HUDEP-2 (cell line): ENCODE measurements around the gene OBSCN.

Source experiments
- DNase-seq, 76 experiments: peaks; one replicate each; lab custom pipeline; 2025; ENCODE audit not compliant: unreplicated experiment in 76 of 76; lab: John Stamatoyannopoulos, UW

OBSCN gene

DNA sequence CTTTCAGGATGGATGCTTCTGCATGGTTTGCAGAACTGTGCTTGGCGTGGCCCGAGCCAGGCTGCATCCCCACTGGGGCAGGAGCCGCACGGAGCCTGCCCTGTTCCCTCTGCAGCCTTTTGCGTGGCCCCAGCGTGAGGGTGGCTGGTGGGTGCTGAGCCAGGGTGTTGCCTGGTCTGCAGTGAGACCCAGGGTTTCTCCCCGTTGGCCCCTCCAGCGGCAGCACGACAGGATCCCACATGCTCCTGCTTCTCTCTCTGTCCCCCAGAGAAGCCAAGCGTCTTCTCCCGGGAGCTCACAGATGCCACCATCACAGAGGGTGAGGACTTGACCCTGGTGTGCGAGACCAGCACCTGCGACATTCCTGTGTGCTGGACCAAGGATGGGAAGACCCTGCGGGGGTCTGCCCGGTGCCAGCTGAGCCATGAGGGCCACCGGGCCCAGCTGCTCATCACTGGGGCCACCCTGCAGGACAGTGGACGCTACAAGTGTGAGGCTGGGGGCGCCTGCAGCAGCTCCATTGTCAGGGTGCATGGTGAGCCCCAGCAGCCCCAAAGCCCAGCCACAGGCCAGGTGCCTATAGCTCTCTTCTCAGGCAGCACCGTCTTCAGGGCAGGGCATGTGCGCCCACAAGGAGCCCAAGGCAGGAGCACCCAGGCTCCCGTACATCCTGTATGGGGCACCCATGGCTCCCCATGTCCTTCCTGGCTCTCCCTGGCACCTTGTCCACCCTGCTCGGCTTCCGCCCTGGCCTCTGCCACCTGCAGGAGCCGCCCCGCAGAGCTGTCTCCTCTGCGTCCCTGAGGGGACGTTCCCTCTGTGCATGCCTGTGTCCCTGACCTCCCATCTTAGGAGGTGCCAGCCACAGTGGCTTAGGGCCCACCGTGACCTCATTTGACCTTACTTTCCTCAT lies 78.9 kb downstream of the OBSCN start:
- DNase-seq, result no peak

DNA sequence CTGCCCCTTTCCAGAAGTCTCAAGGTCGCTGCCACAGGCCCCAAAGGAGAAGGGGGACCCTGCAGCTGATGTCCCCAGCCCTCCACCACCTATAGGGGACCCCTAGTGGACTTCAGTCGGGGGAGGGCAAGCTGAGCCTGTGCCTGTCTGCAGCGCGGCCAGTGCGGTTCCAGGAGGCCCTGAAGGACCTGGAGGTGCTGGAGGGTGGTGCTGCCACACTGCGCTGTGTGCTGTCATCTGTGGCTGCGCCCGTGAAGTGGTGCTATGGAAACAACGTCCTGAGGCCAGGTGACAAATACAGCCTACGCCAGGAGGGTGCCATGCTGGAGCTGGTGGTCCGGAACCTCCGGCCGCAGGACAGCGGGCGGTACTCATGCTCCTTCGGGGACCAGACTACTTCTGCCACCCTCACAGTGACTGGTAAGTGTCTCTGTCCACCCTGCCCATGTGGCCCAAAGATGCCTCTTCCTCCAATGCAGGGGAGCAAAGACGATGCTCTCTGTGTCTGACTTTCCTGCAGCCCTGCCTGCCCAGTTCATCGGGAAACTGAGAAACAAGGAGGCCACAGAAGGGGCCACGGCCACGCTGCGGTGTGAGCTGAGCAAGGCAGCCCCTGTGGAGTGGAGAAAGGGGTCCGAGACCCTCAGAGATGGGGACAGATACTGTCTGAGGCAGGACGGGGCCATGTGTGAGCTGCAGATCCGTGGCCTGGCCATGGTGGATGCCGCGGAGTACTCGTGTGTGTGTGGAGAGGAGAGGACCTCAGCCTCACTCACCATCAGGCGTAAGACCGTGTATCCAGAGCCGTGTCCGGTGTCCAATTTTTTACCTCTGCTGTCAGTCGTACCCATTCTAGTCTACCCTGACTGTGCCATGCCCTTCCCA lies 79.9 kb downstream of the OBSCN start:
- no peak for DNase-seq

DNA sequence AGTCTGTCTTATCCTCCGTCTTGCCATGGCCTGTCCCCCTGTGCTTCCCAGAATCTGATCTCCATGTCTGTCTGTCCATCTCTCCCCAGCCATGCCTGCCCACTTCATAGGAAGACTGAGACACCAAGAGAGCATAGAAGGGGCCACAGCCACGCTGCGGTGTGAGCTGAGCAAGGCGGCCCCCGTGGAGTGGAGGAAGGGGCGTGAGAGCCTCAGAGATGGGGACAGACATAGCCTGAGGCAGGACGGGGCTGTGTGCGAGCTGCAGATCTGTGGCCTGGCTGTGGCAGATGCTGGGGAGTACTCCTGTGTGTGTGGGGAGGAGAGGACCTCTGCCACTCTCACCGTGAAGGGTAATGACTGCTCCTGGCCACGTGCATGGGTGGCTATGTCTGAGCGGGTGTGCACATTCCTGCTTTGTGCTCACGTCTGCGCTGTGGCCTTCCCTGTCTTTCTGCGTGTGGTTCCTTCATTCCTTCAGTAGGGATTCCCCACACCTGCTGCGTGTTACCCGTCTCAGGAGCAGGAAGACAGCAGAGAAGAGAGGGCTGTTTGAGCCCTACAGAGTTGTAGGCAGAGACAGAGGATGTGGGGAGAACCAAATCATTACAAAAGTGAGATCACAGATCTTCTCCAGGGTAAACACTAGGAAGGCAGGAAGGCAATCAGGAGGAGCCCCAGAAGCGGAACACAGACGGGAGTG lies 80.8 kb downstream of the OBSCN start:
- DNase-seq, result no peak

DNA sequence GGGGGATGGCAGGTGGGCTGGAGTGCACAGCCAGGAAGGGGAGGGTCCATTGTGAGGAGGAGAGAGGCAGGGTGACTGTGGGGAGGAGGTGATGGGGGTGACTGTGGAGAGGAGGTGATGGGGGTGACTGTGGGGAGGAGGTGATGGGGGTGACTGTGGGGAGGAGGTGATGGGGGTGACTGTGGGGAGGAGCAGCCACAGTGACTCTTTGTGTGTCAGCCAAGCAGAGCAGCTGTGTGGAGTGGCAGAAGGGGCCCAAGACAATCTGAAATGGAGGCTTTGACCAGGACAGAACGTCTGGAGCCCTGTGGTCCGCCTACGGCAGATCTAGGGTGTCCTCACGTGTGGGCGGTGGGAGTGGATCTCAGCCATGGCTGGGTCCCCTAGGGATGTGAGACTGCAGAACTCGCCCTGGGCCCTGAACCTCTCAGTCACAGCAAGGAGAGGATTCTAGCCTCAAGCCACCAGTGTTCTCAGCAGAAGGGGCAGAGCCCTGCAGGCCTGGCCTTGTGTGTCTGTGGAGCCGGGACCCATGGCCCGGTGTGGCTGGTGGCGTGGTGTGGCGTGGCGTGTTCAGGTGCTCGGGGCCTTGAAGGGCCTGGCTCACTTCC lies 81.5 kb downstream of the OBSCN start:
- DNase-seq, result no peak

GRCh38 chr1:228289996-228290881 lies 82.4 kb downstream of the OBSCN start:
- DNase-seq, result no peak

- no peak for DNase-seq
Measured at GRCh38 chr1:228291906-228292608, 84.2 kb downstream of the OBSCN start.

DNA sequence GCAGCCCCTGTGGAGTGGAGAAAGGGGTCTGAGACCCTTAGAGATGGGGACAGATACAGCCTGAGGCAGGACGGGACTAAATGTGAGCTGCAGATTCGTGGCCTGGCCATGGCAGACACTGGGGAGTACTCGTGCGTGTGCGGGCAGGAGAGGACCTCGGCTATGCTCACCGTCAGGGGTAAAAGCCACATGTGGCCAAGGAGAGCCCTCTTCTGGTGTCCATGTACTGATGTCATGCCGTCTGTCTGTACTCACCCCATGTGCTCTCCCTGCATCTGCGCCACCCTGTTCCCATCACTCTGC lies 84.7 kb downstream of the OBSCN start:
- no peak for DNase-seq

DNA sequence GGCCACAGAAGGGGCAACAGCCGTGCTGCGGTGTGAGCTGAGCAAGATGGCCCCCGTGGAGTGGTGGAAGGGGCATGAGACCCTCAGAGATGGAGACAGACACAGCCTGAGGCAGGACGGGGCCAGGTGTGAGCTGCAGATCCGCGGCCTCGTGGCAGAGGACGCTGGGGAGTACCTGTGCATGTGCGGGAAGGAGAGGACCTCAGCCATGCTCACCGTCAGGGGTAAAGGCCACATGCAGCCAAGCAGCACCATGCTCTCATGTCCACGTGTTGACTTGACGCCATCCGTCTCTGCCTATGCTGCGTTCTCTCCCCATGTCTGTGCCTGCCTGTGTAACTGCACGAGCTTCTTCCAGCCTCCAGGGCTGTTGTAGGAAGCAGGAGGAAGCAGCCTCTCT lies 85.5 kb downstream of the OBSCN start:
- DNase-seq, result no peak

GRCh38 chr1:228293816-228294500 lies 86.1 kb downstream of the OBSCN start:
- DNase-seq, result no peak

DNA sequence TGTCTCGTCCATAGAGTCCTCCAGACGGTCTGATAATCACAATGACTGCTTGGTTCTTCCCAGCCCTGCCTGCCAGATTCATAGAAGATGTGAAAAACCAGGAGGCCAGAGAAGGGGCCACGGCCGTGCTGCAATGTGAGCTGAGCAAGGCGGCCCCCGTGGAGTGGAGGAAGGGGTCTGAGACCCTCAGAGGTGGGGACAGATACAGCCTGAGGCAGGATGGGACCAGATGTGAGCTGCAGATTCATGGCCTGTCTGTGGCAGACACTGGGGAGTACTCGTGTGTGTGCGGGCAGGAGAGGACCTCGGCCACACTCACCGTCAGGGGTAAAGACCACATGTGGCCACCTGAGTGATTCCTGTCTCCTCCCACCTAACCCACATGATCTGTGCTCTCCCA lies 86.9 kb downstream of the OBSCN start:
- DNase-seq, result no peak

DNA sequence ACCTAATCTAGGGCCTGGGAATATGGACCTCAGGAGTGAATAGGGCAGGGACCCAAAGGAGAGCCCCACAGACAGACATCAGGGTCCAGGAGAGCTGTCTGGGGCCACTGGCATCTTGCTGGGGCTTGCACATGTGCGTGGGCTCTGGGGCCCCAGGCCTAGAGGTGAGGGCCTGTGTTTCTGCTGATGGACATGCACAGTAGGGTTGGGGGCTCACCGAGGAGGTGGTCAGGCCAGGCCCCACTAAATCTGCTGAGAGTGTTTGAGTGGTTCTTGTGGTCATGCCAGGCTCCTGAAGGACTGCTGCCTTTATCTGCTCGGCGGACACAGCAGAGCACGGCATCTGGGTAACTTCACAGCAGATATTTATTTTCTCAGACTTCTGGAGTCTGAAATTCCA lies 87.4 kb downstream of the OBSCN start:
- DNase-seq, result no peak

DNA sequence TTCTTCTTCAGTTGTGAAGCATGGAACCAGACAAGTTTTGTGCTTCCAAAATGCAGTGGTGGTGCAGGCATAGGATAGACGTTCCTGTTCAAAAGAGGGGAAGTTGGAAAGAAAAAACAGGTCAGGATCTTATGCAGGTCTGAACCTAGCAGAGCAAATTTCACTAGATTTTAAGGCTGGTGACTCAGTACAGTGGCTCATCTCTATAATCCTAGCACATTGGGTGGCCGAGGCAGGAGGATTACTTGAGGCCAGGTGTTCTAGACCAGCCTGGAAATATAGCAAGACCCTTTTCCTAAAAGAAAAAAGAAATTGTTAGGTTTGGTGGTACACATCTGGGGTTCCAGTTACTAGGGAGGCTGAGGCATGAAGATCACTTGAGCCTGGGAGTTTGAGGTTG lies 88.1 kb downstream of the OBSCN start:
- no peak for DNase-seq

DNA sequence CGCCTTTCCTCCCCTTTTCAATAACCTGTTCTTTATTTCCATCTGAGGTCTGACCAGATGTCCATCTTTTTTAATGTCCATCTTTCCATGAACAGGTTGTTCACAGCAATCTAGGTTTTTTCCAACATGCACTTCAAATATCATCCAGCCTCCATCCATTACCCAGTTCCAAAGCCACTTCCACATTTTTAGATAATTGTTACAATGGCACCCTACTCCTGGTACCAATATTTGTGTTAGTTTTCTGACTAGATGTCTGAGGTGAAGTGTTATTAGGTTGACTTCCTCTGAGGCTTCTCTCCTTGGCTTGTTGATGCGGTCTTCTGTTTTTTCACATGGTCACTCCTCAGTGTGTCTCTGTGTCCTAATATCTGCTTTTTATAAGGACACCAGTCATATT lies 89.4 kb downstream of the OBSCN start:
- no peak for DNase-seq

- no peak for DNase-seq
Measured at GRCh38 chr1:228297822-228298221, 90.0 kb downstream of the OBSCN start.

DNA sequence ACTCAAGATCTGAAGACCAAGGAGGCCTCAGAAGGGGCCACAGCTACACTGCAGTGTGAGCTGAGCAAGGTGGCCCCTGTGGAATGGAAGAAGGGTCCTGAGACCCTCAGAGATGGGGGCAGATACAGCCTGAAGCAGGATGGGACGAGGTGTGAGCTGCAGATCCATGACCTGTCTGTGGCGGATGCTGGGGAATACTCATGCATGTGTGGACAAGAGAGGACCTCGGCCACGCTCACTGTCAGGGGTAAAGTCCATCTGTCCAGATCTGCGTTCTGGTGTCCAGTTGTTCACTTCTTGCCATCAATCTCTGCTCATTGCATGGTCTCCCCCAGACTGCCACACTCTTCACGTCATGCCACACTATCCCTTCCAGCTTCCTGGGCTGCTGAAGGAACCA lies 90.6 kb downstream of the OBSCN start:
- DNase-seq, result no peak

- no peak for DNase-seq
Measured at GRCh38 chr1:228299211-228299610, 91.4 kb downstream of the OBSCN start.

- no peak for DNase-seq
Measured at GRCh38 chr1:228299901-228300300, 92.1 kb downstream of the OBSCN start.

GRCh38 chr1:228302086-228302485 lies 94.2 kb downstream of the OBSCN start:
- DNase-seq, result no peak

GRCh38 chr1:228303596-228303995 lies 95.8 kb downstream of the OBSCN start:
- DNase-seq, result no peak
